Kidney (tissue), 14 donors: ENCODE results near the gene HOXD3. TPM values are rescaled to one million over a fixed set of nuclear protein-coding genes. Genes with fewer than 3 reads are reported as not detected.

Experiments
- DNase-seq, 5 donors: peaks; one replicate each; pipeline ENCODE4 v3.0.0-alpha.2; 2013 to 2020
- FAIRE-seq: peaks from 2 replicates; lab custom pipeline; 2012; peaks lifted over from hg19 to GRCh38; lab: Jason Lieb, UNC
- H3K27ac ChIP-seq, 2 donors: one replicate each; pipeline ENCODE4 v1.7.0; 2013; ENCODE audit warnings: low read depth in 2 of 2, low read length in 2 of 2, inconsistent platforms in 1 of 2
- H3K27me3 ChIP-seq: one replicate; pipeline ENCODE4 v1.7.1; 2013; ENCODE audit warnings: low read length, inconsistent platforms; ENCODE audit not compliant: control insufficient read depth, insufficient read depth
- H3K36me3 ChIP-seq, 3 donors: one replicate each; pipeline versions ENCODE4 v1.7.0 to v1.7.1; 2013; ENCODE audit warnings: low read length in 3 of 3, control low read depth in 1 of 3, inconsistent platforms in 1 of 3; ENCODE audit not compliant: insufficient read depth in 3 of 3, control insufficient read depth in 2 of 3
- H3K4me1 ChIP-seq, 3 donors: one replicate each; pipeline versions ENCODE4 v1.7.0 to v1.7.1; 2013; ENCODE audit warnings: low read length in 3 of 3, inconsistent platforms in 1 of 3, low read depth in 1 of 3; ENCODE audit not compliant: control insufficient read depth in 2 of 3, insufficient read depth in 2 of 3
- H3K4me3 ChIP-seq, 3 donors: one replicate each; pipeline versions ENCODE4 v1.7.0 to v1.8.1; 2013; ENCODE audit warnings: low read length in 3 of 3, control low read depth in 1 of 3, inconsistent platforms in 1 of 3
- H3K9ac ChIP-seq, 3 donors: one replicate each; pipeline versions ENCODE4 v1.7.0 to v1.7.1; 2013; ENCODE audit warnings: low read length in 3 of 3, control low read depth in 1 of 3, inconsistent platforms in 1 of 3
- H3K9me3 ChIP-seq, 3 donors: one replicate each; pipeline versions ENCODE4 v1.7.0 to v1.7.1; 2013; ENCODE audit warnings: low read length in 3 of 3, control low read depth in 1 of 3, inconsistent platforms in 1 of 3; ENCODE audit not compliant: control insufficient read depth in 2 of 3, insufficient read depth in 1 of 3
- intact Hi-C: fragments of 100-400 bp; cut with DNase I; formaldehyde crosslinking; loops from one replicate; pipeline ENCODE4 v1.11.1; 2022
- polyA plus RNA-seq: library from polyadenylated mRNA; stranded (reverse); fragments of 350-450 nt; fragmentation: Illumina TruSeq; extraction: RNeasy Lipid Tissue Mini Kit (QIAGEN cat#74804); gene quantifications from one replicate; pipeline ENCODE4 v1.2.3, GENCODE V29; 2014; ENCODE audit warnings: low read depth, low replicate concordance; ENCODE audit not compliant: insufficient read depth
- total RNA-seq: library from RNA; stranded (reverse); fragmentation: NEBNext Ultra II Directional; extraction: Animal tissue kit (Norgen Biotek cat#: 25700); gene quantifications from one replicate; pipeline ENCODE4 v1.2.1, GENCODE V29; 2021
- TF ChIP-seq, protein P1 (sequence below): IDR thresholded peaks from 3 replicates; pipeline ENCODE4 v1.5.1; 2012; ENCODE audit warnings: mild to moderate bottlenecking, moderate library complexity, borderline replicate concordance; ENCODE audit not compliant: insufficient read depth; ENCODE audit errors: extremely low read depth
- donor health status: control.
- donor health status: control.
- donor health status: control.
- donor health status: control.
- donor health status: control.
- donor health status: DM: yes; HTN: yes; CAD: no.
- donor health status: Normal renal cell carcinoma (clear cell type).

The HOXD3 gene
- total and polyA plus RNA-seq, 2 donors from 2014 or later = 16.9 to 29.3 TPM

DNA sequence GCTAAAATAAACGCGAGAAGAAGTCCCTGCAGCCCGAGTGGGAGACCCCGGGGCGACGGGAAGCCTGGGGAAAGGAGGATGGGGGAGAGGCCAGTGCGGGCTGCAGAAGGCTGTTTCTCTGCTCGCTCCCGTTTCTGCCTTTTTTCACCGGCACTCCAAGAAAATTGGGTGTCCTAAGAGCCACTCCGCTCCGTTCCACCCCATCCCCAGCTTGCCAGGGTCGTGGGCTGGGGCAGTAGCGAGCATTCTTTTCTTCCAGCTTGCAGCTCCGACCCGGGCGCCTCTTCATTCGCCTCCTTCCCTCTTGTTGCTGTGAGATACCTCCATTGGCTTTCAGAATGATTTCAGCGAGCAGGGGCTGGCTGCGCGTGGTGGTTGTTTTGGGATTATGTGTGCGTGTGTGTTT lies 1.1 kb downstream of the HOXD3 start:
- H3K9me3 ChIP-seq = no peaks in the 10 kb centered on the region
- H3K4me3 ChIP-seq = peak overlapping the region; percentile 44 to 67 (median 45)
- TF ChIP-seq, protein P1, sequence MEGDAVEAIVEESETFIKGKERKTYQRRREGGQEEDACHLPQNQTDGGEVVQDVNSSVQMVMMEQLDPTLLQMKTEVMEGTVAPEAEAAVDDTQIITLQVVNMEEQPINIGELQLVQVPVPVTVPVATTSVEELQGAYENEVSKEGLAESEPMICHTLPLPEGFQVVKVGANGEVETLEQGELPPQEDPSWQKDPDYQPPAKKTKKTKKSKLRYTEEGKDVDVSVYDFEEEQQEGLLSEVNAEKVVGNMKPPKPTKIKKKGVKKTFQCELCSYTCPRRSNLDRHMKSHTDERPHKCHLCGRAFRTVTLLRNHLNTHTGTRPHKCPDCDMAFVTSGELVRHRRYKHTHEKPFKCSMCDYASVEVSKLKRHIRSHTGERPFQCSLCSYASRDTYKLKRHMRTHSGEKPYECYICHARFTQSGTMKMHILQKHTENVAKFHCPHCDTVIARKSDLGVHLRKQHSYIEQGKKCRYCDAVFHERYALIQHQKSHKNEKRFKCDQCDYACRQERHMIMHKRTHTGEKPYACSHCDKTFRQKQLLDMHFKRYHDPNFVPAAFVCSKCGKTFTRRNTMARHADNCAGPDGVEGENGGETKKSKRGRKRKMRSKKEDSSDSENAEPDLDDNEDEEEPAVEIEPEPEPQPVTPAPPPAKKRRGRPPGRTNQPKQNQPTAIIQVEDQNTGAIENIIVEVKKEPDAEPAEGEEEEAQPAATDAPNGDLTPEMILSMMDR = no peak
- H3K4me1 ChIP-seq = peaks cover 0 to 12% (median 4%) of the 10 kb centered on the region in 3 donors
- intact Hi-C loops = no loop called here
- peaks cover 2 to 10% (median 6%) of the 10 kb centered on the region in 3 donors for H3K36me3 ChIP-seq
- DNase-seq = peak in 3 of 5 donors; percentile 80 to 85 (median 82)
- peak overlapping the region; percentile 77 to 92 for H3K27ac ChIP-seq
- H3K9ac ChIP-seq = peak overlapping the region; percentile 10 to 77 (median 33)
- no peaks in the 10 kb centered on the region for H3K27me3 ChIP-seq
- FAIRE-seq = no peak

DNA sequence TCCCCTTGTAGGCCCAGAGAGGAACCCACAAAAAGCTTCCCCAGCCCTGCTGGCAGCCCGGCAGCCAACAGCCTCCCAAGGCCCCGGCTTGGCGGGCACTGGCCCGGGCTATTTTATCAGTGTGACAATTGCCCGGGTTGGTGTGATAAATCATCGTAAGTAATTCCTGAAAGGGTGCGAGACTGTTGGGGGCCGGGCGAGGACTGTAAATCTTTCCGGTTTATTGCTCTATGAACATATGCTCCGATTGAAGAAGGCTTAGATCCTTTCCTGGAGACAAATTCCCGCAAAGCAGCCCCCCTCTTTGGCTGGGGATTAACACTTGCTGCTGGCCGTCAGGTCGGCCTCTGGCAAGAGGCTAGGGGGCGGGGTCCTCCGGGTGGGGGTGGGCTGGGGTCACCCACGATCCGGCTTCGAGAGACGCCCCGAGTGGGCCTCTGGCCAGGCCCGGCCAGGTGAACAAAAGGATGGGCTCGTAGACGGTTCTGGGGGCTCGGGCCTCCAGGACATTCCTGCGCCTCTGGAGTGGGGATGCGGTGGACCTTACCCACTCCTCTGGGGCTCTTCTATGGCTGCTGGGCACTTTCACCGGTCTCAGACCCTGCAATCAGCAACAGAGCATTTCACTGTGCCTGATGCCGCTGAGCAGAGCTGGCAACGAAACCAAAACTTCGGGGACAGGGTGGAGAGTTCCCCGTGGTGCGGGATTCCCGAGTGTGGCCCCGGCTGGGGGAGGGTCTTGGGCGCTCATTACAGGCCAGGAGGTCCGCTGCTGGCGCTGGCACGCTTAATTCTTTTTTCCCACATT lies 2.0 kb downstream of the HOXD3 start:
- peaks cover 0 to 8% (median 4%) of the 10 kb centered on the region in 3 donors for H3K4me1 ChIP-seq
- H3K4me3 ChIP-seq = peak overlapping the region in 2 of 3 donors; percentile 38 to 67
- TF ChIP-seq, protein P1 = no peak
- H3K36me3 ChIP-seq = peaks cover 2 to 8% (median 6%) of the 10 kb centered on the region in 3 donors
- H3K27me3 ChIP-seq = no peaks in the 10 kb centered on the region
- intact Hi-C loops = no loop called here
- H3K27ac ChIP-seq = peak overlapping the region; percentile 90 to 95
- peak overlapping the region in 2 of 3 donors; percentile 54 to 67 for H3K9ac ChIP-seq
- H3K9me3 ChIP-seq = no peaks in the 10 kb centered on the region
- peak in 4 of 5 donors; percentile 87 to 94 (median 92) for DNase-seq
- no peak for FAIRE-seq

DNA sequence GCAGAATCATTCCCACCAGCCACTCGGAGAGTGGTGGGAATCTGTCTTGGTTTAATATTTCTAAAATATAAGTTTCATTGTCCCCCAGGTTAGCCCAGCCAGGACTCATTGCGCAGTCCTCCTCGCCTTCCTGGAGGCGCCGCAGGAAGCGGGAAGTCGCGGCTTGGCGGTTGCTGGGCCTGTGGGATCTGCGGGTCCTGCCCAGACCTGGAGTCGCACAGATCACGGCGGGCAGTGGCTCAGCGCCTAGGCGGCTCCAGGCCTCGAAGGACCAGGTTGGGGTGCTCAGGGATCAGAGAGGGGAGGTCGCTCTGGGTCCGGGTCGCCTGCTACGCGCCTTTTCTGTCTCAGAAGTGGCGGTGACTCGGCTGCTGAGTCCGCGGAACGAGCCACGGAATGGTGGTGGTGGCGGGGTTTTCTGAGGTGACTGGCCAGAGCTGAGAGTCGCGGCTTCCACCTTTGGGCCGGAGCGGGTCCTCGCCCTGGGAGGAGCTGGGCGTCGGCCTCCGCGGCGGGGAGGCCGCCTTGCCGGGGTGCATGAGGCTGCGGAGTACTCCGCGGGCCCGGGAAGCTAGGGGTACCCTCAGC lies 2.6 kb downstream of the HOXD3 start:
- TF ChIP-seq, protein P1 = no peak
- peak overlapping the region in 2 of 3 donors; percentile 38 to 65 for H3K4me3 ChIP-seq
- H3K9me3 ChIP-seq = no peaks in the 10 kb centered on the region
- intact Hi-C loops = no loop called here
- DNase-seq (peak in 3 of 5 donors; percentile 30 to 71 (median 35)), FAIRE-seq (no peak)
- peaks cover 0 to 5% (median 2%) of the 10 kb centered on the region in 3 donors for H3K4me1 ChIP-seq
- peak overlapping the region; percentile 90 to 95 for H3K27ac ChIP-seq
- peaks cover 0 to 3% (median 1%) of the 10 kb centered on the region in 3 donors for H3K36me3 ChIP-seq
- H3K9ac ChIP-seq = peak overlapping the region in 2 of 3 donors; percentile 54 to 67
- no peaks in the 10 kb centered on the region for H3K27me3 ChIP-seq
